Left forelimb (tissue), 1 donor: Measurements from ENCODE around the gene ARHGAP27.

ENCODE experiments used
- DNase-seq: peaks from one replicate; pipeline ENCODE4 v3.0.0-alpha.2; 2018; ENCODE audit warnings: low spot score

The ARHGAP27 gene

GRCh38 chr17:45385331-45385997, 47.2 kb downstream of the ARHGAP27 start:
- peak; percentile 90 for DNase-seq

- DNase-seq, result no peak
Measured at GRCh38 chr17:45384789-45385262, 47.8 kb downstream of the ARHGAP27 start.

GRCh38 chr17:45384047-45384788, 48.5 kb downstream of the ARHGAP27 start:
- no peak for DNase-seq

- DNase-seq, result no peak
Measured at GRCh38 chr17:45383003-45383402, 49.7 kb downstream of the ARHGAP27 start.

GRCh38 chr17:45382226-45382625, 50.4 kb downstream of the ARHGAP27 start:
- DNase-seq, result no peak

GRCh38 chr17:45380991-45381390, 51.7 kb downstream of the ARHGAP27 start:
- DNase-seq, result no peak

- DNase-seq, result peak; percentile 41
Measured at GRCh38 chr17:45380046-45380765, 52.5 kb downstream of the ARHGAP27 start.

- DNase-seq, result peak; percentile 47
Measured at GRCh38 chr17:45377401-45377800, 55.3 kb downstream of the ARHGAP27 start.

GRCh38 chr17:45376171-45377005, 56.3 kb downstream of the ARHGAP27 start:
- DNase-seq, result peak; percentile 11

GRCh38 chr17:45374501-45374900, 58.2 kb downstream of the ARHGAP27 start:
- DNase-seq, result peak; percentile 4

GRCh38 chr17:45372325-45372869, 60.3 kb downstream of the ARHGAP27 start:
- no peak for DNase-seq

GRCh38 chr17:45371414-45372324, 61.0 kb downstream of the ARHGAP27 start:
- DNase-seq, result peak; percentile 87

GRCh38 chr17:45370949-45371413, 61.7 kb downstream of the ARHGAP27 start:
- DNase-seq, result no peak

GRCh38 chr17:45369421-45369820, 63.2 kb downstream of the ARHGAP27 start:
- no peak for DNase-seq

GRCh38 chr17:45368651-45369050, 64.0 kb downstream of the ARHGAP27 start:
- DNase-seq, result no peak

- no peak for DNase-seq
Measured at GRCh38 chr17:45367216-45367615, 65.5 kb downstream of the ARHGAP27 start.

GRCh38 chr17:45366691-45367090, 66.0 kb downstream of the ARHGAP27 start:
- no peak for DNase-seq

- no peak for DNase-seq
Measured at GRCh38 chr17:45366049-45366448, 66.6 kb downstream of the ARHGAP27 start.

GRCh38 chr17:45364531-45365390, 67.9 kb downstream of the ARHGAP27 start:
- DNase-seq, result no peak
